ACHN (cell line): Measurements from ENCODE around the gene GADL1.

Source experiments
- DNase-seq: peaks from one replicate; pipeline ENCODE4 v3.0.0-alpha.2; 2015
- in situ Hi-C: cut with HindIII; loops from 2 replicates; pipeline ENCODE4 v1.10.0; 2017; ENCODE audit warnings: low sequenced_read_pairs, low pct_ligation_motif_present, low pct_unique_long_range_greater_than_20kb

GADL1 gene

DNA sequence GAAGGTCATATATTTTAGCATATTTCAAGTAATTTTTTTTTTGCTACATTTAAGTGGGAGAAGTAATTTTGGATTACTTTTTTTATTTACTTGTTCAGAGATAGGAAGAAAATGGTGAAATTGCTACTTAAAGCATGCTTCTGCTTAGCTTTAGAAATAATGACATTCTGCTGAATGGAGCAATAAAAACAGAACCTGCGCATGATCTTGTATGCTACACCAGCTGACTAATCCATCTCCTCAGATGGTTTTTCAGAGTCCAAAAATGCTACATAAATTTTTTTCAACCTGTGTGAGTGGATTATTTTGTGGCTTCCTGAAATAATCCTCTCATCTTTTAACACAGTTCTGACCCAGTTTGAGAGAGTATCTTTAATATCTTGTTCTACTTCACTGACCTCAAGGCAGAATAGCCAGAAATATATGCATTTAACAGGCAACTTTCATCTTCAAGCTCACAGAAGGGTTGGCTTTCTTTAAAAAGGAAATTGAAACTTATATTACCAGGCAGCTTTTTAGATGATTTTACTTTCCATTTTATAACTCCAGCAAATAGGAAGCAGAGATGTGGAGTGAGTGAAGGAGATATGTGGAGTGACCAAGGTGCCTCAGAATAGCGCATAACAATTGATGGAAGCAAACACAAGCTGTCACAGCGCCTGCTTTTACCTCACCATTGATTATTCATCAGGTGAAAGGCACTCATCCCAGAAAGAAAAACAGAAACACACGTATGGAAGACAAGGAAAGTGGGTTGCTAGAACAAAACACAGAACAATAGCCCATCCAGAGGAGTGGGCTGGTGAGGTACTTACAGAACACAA, 151.5 kb downstream of the GADL1 start:
- in situ Hi-C loops, result no loop called here
- DNase-seq, result no peak

DNA sequence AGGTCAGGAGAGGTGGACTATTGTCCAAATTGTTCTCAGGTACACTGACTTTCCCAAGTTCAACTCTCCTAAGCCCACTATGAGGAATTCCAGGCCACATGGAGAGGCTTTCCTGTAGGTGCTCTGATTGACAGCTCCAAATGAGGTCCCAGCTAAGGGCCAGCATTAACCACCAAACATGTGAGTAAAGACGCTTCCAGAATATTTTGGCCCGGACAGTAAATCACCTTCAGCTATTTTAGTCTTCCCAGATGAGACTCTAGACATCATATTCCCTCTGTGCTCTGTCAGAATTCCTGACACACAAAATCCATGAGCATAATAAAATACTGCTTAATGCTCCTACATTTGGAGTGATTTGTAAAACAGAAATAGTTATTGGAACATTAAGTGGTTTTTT, 152.6 kb downstream of the GADL1 start:
- DNase-seq, result no peak
- in situ Hi-C loops, result no loop called here

DNA sequence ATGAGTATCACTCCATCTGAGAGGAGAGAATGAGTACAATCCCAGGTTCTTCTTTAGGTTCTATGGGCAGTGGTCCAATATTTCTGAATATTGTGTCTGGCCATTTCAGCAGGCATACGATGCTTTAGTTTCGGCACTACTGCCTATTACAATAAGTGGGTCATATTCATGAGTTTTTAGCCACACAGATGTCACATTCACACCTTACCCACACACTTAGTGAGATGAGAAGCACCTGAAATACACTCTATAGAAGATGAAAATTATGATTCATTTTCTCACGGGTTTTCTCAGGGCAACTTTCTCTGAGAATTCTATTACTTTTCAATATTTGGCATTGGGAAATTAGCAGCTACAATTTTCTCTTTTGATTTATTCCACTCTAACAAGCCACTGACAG, 155.9 kb downstream of the GADL1 start:
- no peak for DNase-seq
- in situ Hi-C loops, result no loop called here

DNA sequence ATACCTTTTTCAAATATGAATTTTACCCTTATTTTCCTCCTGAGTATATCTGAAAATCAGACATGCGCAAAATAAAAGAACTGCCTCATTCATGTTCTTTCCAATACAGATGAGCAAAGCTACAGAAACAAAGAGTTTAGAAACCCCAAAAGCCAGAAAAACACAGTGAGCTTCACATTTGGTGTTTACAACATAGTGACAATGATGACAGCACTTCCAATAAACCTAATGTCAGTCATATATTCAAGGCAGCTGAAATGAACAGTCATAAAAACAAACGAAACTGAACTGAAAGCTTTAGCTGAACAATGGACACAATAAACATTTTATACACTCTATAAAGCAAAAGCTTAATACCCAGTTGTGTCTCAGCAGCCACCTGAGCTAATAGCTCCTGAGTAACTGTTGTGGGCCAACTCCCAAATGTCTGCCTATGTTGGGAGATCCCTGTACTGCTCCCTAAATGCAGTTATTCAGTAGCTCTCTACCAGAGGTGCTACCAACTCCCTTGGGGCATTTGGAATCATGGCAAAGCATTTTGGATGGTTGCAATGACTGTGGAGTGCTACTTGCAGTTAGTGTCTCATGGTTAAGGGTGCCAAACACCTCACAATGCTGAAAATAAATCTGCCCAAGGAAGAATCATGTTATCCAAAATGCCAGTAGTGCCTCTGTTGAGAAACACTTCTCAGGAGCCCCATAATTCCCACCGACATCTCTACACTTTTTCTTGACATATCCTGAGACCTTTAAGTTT, 156.5 kb downstream of the GADL1 start:
- DNase-seq, result no peak
- in situ Hi-C loops, result no loop called here

DNA sequence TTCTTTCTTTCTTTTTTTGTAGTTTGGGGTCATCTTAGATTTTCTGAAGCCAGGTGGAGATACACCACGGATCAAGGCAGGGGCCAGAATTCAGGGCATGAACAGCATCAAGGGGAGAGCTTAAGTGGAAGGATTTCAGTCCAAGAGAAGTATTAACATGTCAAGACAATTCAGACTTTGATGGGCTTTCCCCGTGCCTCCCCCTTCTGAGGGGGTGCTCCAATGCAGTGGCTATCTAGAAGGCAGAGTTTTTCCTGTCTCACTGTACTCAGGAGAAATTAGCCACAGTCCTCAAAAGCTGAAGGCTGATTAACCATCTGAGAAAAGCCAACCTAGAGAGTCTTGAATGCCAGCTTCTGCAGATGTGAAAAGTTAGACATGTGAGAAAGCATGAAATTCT, 160.8 kb downstream of the GADL1 start:
- DNase-seq, result no peak
- in situ Hi-C loops, result no loop called here

DNA sequence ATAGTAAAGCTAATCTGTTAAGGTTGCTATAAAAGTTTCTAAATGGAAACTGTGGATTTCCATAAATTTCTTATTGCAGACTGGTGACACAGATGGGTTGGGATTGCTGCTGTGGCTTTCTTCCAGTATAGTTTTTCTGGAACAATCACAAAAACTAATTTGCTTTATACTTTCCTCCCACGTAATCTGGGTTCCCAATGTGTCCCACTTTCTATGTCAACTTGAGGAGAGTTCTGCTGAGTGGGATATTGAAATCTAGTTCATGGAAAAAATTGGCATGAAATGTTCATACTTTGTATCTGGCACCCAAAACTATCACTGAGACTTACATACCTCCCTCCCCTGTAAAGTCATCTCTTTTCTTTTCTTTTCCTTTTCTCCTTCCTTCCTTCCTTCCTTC, 161.3 kb downstream of the GADL1 start:
- DNase-seq, result no peak
- in situ Hi-C loops, result no loop called here

DNA sequence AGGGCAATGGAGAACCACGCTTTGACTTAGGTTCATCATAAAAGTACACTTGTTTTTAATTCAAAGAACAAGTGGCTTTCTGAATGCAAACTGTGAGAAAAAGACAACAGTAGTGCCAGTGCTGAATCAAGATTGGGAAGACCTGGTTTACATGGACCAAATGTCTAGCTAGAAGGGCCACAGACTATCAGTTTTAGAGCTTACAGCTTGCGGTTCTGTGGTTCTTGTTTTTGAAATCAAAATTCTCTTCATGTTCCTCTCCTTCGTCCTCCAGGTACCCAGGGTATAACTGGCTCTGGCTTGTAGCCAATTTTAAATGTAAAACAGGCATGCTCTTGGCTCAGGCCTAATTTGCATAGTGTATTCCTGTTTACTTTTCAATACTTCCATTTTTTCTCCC, 163.5 kb downstream of the GADL1 start:
- no peak for DNase-seq
- in situ Hi-C loops, result no loop called here

DNA sequence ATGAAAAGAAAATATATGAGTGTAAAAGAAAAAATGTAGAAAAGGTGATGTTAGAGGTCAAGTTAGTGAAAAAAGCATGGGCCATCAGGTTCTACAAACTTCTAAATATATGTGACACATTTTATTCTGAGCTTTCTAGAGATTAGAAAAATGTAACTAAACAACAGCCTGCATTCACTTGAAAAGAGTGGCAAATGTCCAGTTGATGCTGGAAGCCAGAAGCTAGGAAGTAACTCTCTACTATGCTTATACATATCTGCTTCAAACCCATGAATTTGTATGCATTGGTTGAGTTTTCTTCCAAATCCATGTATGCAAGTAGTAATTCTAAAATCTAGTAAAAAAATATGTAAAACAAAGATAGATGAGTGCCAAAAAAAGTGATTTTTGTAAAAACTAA, 164.5 kb downstream of the GADL1 start:
- in situ Hi-C loops, result no loop called here
- DNase-seq, result no peak

DNA sequence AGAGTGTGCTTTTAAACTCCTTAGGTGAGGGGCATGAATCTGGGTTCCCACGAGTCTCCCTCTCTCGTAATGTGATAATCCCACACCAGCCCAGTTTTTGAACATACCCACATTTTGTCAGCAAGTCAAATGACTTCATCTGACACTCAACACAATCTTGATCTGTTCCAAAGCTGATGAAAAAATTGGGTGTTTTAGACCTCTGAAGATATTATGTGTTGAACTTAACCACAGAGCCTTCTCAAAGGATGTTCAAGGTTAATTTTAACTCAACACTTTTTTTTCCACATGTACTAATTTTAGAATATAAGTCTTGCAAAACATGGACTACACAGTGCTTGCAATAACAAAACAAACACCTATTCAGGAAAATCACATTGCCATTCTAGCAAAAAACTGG, 164.9 kb downstream of the GADL1 start:
- in situ Hi-C loops, result no loop called here
- DNase-seq, result no peak

DNA sequence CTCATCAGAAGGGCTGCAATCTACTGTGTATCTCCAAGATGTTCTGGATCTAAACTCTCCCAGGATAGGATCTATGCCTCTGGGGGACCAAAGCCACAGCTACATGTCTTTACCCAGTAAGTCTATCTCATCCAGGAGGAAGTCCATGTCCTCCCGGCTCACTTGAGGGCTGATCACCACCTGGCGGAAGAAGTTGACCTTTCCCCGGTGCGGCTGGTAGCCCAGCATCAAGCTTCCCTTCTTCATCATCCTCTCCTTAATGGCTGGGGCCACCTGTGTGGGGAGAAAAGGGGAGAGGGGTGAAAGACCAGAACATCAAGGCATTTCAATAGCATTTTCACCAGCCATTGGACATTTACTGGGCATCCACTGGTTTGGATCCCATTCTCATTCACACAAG, 166.3 kb downstream of the GADL1 start:
- in situ Hi-C loops, result no loop called here
- DNase-seq, result no peak

DNA sequence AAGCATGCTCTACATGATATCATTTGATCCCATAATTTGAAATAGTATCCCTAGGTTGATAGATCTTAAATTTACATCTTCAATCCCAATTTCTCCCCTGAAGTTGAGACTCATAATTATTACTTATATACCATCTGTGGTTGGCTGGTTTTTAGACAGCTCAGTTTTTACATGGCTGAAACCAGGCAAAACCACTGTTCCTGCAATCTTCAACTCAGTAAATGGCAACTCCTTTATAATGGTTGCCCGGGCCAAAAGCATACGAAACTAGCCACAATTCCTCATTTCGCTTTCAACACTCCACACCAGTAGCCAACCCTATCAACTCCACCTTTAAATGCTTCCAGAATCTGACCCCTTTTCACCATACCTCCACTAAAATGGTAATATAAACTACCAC, 169.6 kb downstream of the GADL1 start:
- in situ Hi-C loops, result no loop called here
- no peak for DNase-seq

DNA sequence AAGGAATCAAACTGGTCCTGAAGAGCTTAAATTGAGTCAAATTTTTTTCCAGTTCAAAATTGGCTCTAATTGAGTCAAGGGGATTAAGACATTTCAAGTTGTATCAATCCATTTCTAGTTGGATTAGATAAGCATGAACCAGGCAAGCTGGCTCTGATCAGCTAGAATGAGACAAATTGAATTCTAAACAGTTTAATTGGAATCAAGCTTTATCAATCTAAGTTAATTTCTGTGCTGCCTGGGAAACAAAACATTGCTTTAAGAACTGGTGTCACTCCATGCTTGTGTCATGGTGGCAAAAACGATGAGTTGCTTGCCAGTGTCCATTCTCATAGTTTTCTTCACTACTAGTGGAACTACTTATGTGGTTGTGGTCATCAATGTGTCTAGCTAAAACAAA, 171.2 kb downstream of the GADL1 start:
- DNase-seq, result no peak
- in situ Hi-C loops, result no loop called here

DNA sequence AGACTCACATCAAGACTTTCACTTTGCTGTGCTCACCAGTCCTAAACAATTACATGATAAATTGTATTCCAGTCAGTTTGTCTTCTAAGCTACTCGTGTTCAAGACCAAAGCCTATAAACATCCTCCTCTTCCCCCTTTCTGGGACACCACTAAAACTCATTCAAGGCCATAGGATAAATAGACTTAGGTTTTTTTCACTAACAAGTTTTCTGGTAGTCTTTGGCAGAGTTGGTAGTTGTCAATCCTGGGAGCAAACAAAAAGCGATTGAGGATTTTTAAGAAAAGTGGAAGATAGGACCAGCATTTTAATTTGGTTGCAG, 173.2 kb downstream of the GADL1 start:
- peak; percentile 1 for DNase-seq
- in situ Hi-C loops, result no loop called here

DNA sequence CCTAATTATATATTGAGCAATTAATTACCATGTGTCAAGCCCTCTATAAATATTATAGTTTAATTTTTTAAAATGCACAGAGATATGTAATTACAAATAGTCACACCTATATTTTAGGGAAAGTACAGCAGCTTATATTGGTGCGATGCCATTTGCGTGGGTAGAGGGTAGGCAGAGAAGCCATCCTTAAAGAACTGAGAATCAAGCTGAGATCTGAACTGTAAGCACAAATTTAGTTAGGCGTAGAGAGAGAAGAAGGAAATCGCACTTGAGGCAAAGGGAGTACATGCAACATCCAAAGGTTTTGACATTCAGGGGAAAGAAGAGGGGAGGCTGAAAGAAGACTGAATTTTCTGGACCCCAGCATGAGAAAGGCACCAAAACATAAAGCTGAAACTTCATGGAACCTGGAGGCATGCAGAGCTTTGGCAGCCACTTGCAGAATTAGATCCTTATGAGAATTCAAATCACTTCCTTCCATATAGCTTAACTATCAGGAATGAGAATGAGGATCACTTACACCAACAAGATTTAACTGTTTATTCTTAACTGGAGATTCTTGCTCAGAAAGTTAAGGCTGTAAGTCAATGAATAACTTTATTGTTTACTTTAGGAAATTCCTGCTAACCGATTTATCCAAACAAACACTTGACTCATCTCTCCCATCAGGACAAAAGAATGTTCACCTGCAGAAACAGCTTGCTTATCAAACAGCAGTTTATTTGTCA, 173.7 kb downstream of the GADL1 start:
- in situ Hi-C loops, result no loop called here
- DNase-seq, result peak; percentile 86

DNA sequence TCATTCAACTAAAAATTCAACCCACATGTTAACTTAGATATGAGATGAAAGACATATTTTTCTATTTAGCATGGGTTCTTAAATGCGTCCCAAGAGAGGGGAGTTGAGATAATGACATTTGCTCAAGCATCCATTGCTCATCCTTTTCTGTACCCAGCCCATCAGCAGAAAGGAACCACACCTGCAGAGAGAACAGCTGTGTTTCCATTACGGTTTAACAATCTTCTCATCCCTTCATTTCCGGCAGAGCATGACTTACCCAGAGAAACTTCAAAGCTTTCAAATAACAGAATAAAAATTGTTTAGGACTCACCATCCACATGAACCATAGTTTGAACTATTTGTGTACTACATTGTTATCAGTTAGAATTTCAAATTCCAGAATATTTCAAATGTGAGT, 174.9 kb downstream of the GADL1 start:
- DNase-seq, result no peak

DNA sequence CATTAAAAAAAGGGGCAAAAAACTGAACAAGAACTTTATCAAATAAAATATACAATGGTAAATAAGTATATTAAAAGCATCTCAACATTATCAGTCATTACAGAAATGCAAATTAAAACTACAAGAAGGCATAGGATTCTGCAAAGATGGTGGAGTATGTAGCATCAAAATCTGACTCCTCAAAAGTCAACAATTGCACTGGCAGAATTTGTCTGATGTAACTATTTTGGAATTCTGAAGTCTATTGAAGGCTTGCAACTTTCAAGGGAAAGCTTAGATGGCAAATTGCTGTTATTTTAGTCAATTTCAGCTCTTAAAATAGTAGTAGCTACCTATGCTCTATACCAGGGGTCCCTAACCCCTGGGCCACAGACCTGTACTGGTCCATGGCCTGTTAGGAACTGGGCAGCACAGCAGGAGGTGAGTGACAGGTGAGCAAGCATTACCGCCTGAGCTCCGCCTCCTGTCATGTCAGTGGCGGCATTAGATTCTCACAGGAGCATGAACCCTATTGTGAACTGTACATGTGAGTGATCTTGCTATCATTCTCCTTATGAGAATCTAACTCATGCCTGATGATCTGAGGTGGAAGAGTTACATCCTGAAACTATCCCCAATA, 180.5 kb downstream of the GADL1 start:
- DNase-seq, result no peak
- in situ Hi-C loops, result no loop called here

More for the DNA sequence above, 174.9 kb downstream of the GADL1 start:
- in situ Hi-C loops, result no loop called here

DNA sequence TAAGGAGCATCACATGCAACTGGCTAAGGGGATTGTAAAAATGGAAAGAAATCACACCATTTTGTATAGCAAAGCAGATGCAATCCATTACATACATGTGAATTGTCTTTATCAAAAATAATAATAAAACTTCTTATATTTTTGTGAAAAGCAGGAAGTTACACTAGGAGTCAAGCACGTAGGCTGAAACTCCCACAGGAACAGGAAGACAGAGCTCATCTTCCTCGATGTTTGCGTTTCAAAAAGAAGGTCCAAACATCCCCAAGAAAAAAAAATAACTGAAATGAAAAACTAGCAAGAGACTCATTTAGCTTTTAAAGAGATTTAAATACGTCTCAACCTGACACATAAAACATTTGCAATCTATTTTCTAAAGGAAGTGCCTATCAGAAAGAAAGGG, 181.5 kb downstream of the GADL1 start:
- in situ Hi-C loops, result no loop called here
- no peak for DNase-seq

DNA sequence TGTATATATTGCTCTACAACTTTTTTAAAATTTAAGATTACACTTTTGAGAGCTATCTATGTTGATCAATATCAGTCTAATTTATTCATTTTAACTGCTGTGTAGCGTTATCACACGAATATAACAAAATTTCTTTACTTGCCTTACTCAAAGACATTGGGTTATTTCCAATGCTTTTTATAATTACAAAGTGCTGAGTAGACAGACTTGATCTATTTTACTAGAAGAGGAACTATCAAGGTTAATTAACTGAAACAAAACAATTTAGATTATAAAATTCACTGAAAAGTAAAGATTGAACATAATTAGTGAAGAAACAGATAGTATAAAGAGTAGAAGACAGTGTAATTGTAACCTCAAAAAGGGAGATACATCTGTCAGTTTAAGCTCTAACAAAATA, 182.6 kb downstream of the GADL1 start:
- in situ Hi-C loops, result no loop called here

DNA sequence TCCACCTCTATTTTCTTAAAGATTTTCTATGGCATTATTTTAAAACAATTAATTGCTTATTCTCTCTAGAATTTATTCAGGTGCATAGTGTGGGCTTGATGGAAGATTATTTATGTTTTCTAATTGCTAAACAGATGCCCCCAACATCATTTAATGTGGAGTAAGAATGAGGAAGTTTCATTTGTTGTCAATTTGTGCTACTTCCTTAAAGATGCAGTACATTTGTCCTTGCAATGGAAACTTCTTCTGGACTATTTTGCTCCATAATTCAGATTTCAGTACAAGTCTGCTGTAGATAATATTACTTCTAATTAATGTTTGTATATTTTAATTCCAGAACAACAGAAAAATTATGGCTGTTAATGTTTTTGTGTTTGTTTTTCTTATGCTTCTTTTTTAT, 183.3 kb downstream of the GADL1 start:
- in situ Hi-C loops, result no loop called here
- no peak for DNase-seq

More for the DNA sequence above, 182.6 kb downstream of the GADL1 start:
- DNase-seq, result no peak
